Activated T-helper 2 cell treated with anti-CD3 and anti-CD28 coated beads, Interferon-gamma antibody, Interleukin-2, Interleukin-4, amounts not matched to agents 10 μg/mL and 5 μg/mL and 100 μg/mL, durations not matched to agents 14 hours and 24 hours and 36 hours (primary cell): ENCODE results near the gene ANKRD17. TPM values are rescaled to one million over a fixed set of nuclear protein-coding genes. Genes with fewer than 3 reads are reported as not detected.

Experiments used
- DNase-seq: peaks from one replicate; pipeline ENCODE4 v3.0.0; 2021; ENCODE audit warnings: low spot score
- H3K27ac Mint-ChIP-seq: one replicate; pipeline ENCODE4 v1.8.0; 2021; ENCODE audit warnings: mixed read lengths
- H3K27me3 Mint-ChIP-seq: one replicate; pipeline ENCODE4 v1.8.0; 2021; ENCODE audit warnings: low read depth, mixed read lengths
- H3K36me3 Mint-ChIP-seq: one replicate; pipeline ENCODE4 v1.8.0; 2021; ENCODE audit warnings: low read depth, mixed read lengths
- H3K4me1 Mint-ChIP-seq: one replicate; pipeline ENCODE4 v1.8.0; 2021; ENCODE audit warnings: low read depth, mixed read lengths
- H3K4me3 Mint-ChIP-seq: one replicate; pipeline ENCODE4 v1.8.0; 2021; ENCODE audit warnings: low read depth, mild to moderate bottlenecking, moderate library complexity, mixed read lengths
- H3K9me3 Mint-ChIP-seq: one replicate; pipeline ENCODE4 v1.8.0; 2021; ENCODE audit warnings: mixed read lengths
- intact Hi-C: fragments of 100-400 bp; cut with micrococcal nuclease; formaldehyde crosslinking; loops from one replicate; pipeline ENCODE4 v1.15.1; 2023
- total RNA-seq: library from RNA; stranded (reverse); gene quantifications from 2 replicates; pipeline ENCODE4 v1.2.3, GENCODE V29; 2022

The ANKRD17 gene
- total RNA-seq, 1 donor from 2014 or later = 70.0 TPM

- Mint-ChIP-seq H3K4me1 (peaks cover 8% of the 10 kb centered on the region), H3K4me3 (no peak overlapping the region), H3K27me3 (peaks cover 3% of the 10 kb centered on the region), H3K9me3 (peaks cover 19% of the 10 kb centered on the region), H3K36me3 (no peaks in the 10 kb centered on the region), H3K27ac (no peak overlapping the region)
- no peak for DNase-seq
- intact Hi-C loops = loop anchor here (2.0 kb wide), 1 partner anchor 32 kb away; the partner anchor contains the start of gene COX18
These were observed 221.5 kb downstream of the ANKRD17 start for GRCh38 chr4:73037057-73037456.

DNA sequence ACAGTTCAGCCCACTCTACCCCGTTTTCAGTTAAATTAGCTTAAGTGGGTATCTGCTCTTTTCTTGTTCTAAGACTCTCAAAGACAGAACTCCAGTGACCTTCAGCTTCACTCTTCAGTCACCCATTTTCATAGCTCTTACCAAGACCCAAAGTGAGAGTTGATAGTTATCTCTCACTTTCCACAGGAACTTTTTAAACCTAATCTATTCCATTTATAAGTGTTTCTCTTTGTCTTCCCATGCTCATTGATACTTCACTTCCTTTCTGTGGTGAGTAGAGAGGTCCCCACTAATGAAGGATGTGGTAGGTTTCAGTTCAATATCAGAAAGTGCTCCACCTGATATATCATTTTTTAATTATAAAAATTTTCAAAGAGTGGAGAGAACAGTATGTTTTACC is 222.5 kb downstream of the ANKRD17 start:
- DNase-seq = no peak
- no peak overlapping the region for H3K4me3 Mint-ChIP-seq
- intact Hi-C loops = loop anchor here (2.0 kb wide), 1 partner anchor 33 kb away; the partner anchor contains the start of gene COX18
- no peak overlapping the region for H3K27ac Mint-ChIP-seq
- H3K9me3 Mint-ChIP-seq = peaks cover 19% of the 10 kb centered on the region
- no peaks in the 10 kb centered on the region for H3K36me3 Mint-ChIP-seq
- H3K27me3 Mint-ChIP-seq = peaks cover 3% of the 10 kb centered on the region
- H3K4me1 Mint-ChIP-seq = peaks cover 8% of the 10 kb centered on the region

DNA sequence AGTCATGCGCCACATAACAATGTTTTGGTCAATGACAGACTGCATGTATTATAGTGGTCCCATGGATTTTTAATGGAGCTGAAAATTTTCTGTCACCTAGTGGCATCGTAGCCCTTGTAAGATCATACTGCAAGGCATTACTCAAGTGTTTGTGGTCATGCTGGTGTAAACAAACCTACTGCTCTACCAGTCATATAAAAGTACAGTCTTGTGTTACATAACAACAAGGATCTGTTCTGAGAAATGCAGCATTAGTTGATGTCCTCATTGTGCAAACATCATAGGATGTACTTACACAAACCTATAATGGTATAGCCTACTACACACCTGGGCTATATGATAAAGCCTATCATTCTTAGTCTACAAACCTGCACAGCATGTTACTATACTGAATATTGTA is 223.7 kb downstream of the ANKRD17 start:
- Mint-ChIP-seq H3K9me3 (peaks cover 19% of the 10 kb centered on the region), H3K27me3 (peaks cover 3% of the 10 kb centered on the region), H3K27ac (no peak overlapping the region), H3K4me3 (no peak overlapping the region), H3K4me1 (peaks cover 8% of the 10 kb centered on the region), H3K36me3 (no peaks in the 10 kb centered on the region)
- no peak for DNase-seq
- intact Hi-C loops = no loop called here

DNA sequence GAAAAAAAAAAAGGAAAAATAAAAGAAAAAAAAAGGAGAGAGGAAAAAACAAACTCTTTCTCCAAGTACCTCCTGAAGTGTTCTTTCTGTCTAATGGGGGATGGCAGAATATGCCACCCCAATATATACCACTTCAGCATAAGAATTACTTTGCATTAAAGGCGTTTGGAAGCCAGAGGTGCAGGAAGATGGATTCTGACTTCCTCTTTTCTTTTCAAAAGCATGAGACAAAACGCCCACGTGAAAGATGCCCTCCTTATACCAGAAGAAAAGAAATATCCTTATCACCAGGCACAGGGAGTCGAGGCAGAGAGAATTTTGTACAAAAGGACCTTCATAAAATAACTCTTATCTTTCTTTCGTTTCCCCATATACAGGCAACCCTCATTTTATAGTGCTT is 230.0 kb downstream of the ANKRD17 start:
- intact Hi-C loops = loop anchor here (10.0 kb wide), 1 partner anchor 524 kb away; no protein-coding TSS in a partner anchor
- no peak for DNase-seq
- Mint-ChIP-seq H3K27me3 (no peaks in the 10 kb centered on the region), H3K4me1 (no peaks in the 10 kb centered on the region), H3K27ac (no peak overlapping the region), H3K36me3 (no peaks in the 10 kb centered on the region), H3K4me3 (no peak overlapping the region), H3K9me3 (no peaks in the 10 kb centered on the region)

Other genes with a start within 250 kb of the ANKRD17 start
- gene COX18, start 189.1 kb downstream of the ANKRD17 start, total RNA-seq = 20.9 and 21.3 TPM in 2 replicates
- gene ALB, start 145.5 kb upstream of the ANKRD17 start, total RNA-seq = not detected in 2 replicates
- gene AFP, start 177.4 kb upstream of the ANKRD17 start, total RNA-seq = not detected in 2 replicates
- not detected in 2 replicates for gene AFM, start 222.9 kb upstream of the ANKRD17 start, total RNA-seq